Activated CD8-positive, alpha-beta T cell treated with anti-CD3 and anti-CD28 coated beads for 36 hours (primary cell): ENCODE data around the gene SETBP1. TPM values are rescaled to one million over a fixed set of nuclear protein-coding genes. Genes with fewer than 3 reads are reported as not detected.

Experiments used
- ATAC-seq: fragments of 200-7000 bp; cut with Tn5 transposase; one replicate; pipeline ENCODE4 v1.10.0; 2021; ENCODE audit warnings: mild to moderate bottlenecking, moderate library complexity
- CTCF ChIA-PET: fragments of 350-600 bp; sonication (Branson Sonifier 250); formaldehyde crosslinking; loops from one replicate; lab custom pipeline; 2021; ENCODE audit warnings: antibody characterized with exemption; lab: Charles Lee
- POLR2A ChIA-PET: fragments of 350-600 bp; sonication (Branson Sonifier 250); formaldehyde crosslinking; loops from one replicate; lab custom pipeline; 2021; ENCODE audit warnings: antibody characterized with exemption; lab: Charles Lee
- DNase-seq: peaks from one replicate; pipeline ENCODE4 v3.0.0-alpha.2; 2020
- H3K27ac Mint-ChIP-seq: one replicate; pipeline ENCODE4 v1.8.0; 2021; ENCODE audit warnings: mild to moderate bottlenecking, mixed read lengths
- H3K27me3 Mint-ChIP-seq: one replicate; pipeline ENCODE4 v1.8.0; 2021; ENCODE audit warnings: mixed read lengths
- H3K36me3 Mint-ChIP-seq: one replicate; pipeline ENCODE4 v1.8.0; 2021; ENCODE audit warnings: low read depth, mixed read lengths
- H3K4me1 Mint-ChIP-seq: one replicate; pipeline ENCODE4 v1.8.0; 2021; ENCODE audit warnings: low read depth, mixed read lengths
- H3K4me3 Mint-ChIP-seq: one replicate; pipeline ENCODE4 v1.8.0; 2021; ENCODE audit warnings: mild to moderate bottlenecking, moderate library complexity, mixed read lengths
- H3K9me3 Mint-ChIP-seq: one replicate; pipeline ENCODE4 v1.8.0; 2021; ENCODE audit warnings: mixed read lengths
- CTCF ChIP-seq: fragments of 200-600 bp; IDR thresholded peaks from one replicate; pipeline ENCODE4 v1.8.0; 2022; ENCODE audit warnings: antibody characterized with exemption, mild to moderate bottlenecking
- intact Hi-C: fragments of 100-400 bp; cut with micrococcal nuclease; formaldehyde crosslinking; loops from one replicate; pipeline ENCODE4 v1.10.0; 2022
- total RNA-seq, 2 experiments: library from RNA; stranded (reverse); gene quantifications; one replicate each; pipeline ENCODE4 v1.2.3, GENCODE V29; 2021

SETBP1 gene
- total RNA-seq, 2 experiments from 2014 or later = 10.2 to 10.4 TPM

DNA sequence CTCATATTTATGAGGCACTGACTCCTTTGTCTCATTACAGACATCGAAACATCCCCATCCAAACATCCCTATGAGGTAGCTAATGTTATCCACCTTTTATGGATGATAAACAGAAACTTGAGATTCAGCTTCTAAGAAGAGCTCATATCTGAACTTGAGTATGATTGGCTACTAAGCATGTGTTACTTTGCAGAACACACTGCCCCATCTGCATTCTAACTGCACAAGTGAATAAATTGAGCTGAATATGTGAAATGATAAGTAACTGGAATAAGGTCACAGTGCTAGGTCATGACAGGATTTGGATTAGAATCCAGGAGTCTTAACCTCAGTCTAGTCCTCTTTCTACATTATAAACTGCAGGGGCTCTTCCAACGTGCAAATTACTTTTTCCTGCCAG lies 172.7 kb downstream of the SETBP1 start:
- Mint-ChIP-seq H3K4me3 (no peak overlapping the region), H3K9me3 (no peaks in the 10 kb centered on the region), H3K27me3 (peaks cover 5% of the 10 kb centered on the region), H3K4me1 (peaks cover 7% of the 10 kb centered on the region), H3K27ac (no peak overlapping the region), H3K36me3 (no peaks in the 10 kb centered on the region)
- intact Hi-C loops = no loop called here
- POLR2A ChIA-PET = interaction anchor here (1.2 kb wide), 1 partner anchor 34 kb away, joined by 4 read pairs; no protein-coding TSS in a partner anchor
- CTCF ChIA-PET = no interaction called here
- no peak for TF ChIP-seq CTCF
- DNase-seq (no peak), ATAC-seq (no peak)

GRCh38 chr18:44855681-44856080 lies 175.0 kb downstream of the SETBP1 start:
- Mint-ChIP-seq H3K4me1 (peaks cover 7% of the 10 kb centered on the region), H3K4me3 (no peak overlapping the region), H3K9me3 (no peaks in the 10 kb centered on the region), H3K27me3 (peaks cover 7% of the 10 kb centered on the region), H3K27ac (no peak overlapping the region), H3K36me3 (no peaks in the 10 kb centered on the region)
- intact Hi-C loops = no loop called here
- no peak for TF ChIP-seq CTCF
- ATAC-seq (no peak), DNase-seq (no peak)
- POLR2A ChIA-PET = no interaction called here
- CTCF ChIA-PET = no interaction called here

DNA sequence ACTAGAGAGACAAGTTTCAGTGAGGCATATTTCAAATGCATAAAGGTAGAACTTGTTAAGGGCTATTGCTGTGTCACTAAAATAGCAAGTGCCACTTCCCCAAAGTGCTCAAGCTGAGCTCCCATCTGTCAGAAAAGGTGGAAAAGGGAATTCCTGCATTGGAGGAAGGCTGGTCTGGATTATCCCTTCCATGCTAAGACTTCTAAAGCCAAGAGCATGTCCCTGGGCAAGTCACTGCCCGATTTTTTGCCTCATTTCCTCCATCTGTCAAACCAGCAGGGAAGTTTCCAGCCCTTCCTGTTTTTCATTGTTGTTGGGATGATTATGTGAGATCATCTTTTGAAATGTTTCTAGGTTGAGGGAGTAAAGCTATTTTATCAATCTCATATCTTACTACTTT lies 175.5 kb downstream of the SETBP1 start:
- CTCF ChIA-PET = interaction anchor here (0.7 to 1.2 kb wide), 2 partner anchors 8 to 162 kb away, joined by 3 to 4 read pairs; no protein-coding TSS in a partner anchor

GRCh38 chr18:44857081-44857480 lies 176.4 kb downstream of the SETBP1 start:
- Mint-ChIP-seq H3K36me3 (no peaks in the 10 kb centered on the region), H3K4me1 (peaks cover 7% of the 10 kb centered on the region), H3K27me3 (peaks cover 8% of the 10 kb centered on the region), H3K27ac (no peak overlapping the region), H3K9me3 (no peaks in the 10 kb centered on the region), H3K4me3 (no peak overlapping the region)
- ATAC-seq = no peak
- intact Hi-C loops = no loop called here
- ChIA-PET CTCF (interaction anchor here (0.7 to 1.2 kb wide), 2 partner anchors 9 to 163 kb away, joined by 3 to 4 read pairs; no protein-coding TSS in a partner anchor), POLR2A (interaction anchor here (0.6 kb wide), 1 partner anchor 186 kb away, joined by 3 read pairs; no protein-coding TSS in a partner anchor)
- no peak for DNase-seq
- no peak for TF ChIP-seq CTCF

More for the DNA sequence above, 175.5 kb downstream of the SETBP1 start:
- POLR2A ChIA-PET = no interaction called here
- H3K4me3 Mint-ChIP-seq = no peak overlapping the region
- ATAC-seq = no peak
- no peak for TF ChIP-seq CTCF
- no peak for DNase-seq
- no peaks in the 10 kb centered on the region for H3K9me3 Mint-ChIP-seq
- H3K27ac Mint-ChIP-seq = no peak overlapping the region
- H3K4me1 Mint-ChIP-seq = peaks cover 7% of the 10 kb centered on the region
- H3K27me3 Mint-ChIP-seq = peaks cover 7% of the 10 kb centered on the region
- intact Hi-C loops = no loop called here
- no peaks in the 10 kb centered on the region for H3K36me3 Mint-ChIP-seq

GRCh38 chr18:44857744-44858491 lies 177.2 kb downstream of the SETBP1 start:
- H3K36me3 Mint-ChIP-seq = no peaks in the 10 kb centered on the region
- H3K4me1 Mint-ChIP-seq = peaks cover 4% of the 10 kb centered on the region
- no peak for DNase-seq
- no peak for ATAC-seq
- CTCF ChIA-PET = no interaction called here
- no peaks in the 10 kb centered on the region for H3K9me3 Mint-ChIP-seq
- TF ChIP-seq CTCF = no peak
- H3K27ac Mint-ChIP-seq = no peak overlapping the region
- intact Hi-C loops = no loop called here
- POLR2A ChIA-PET = no interaction called here
- peaks cover 8% of the 10 kb centered on the region for H3K27me3 Mint-ChIP-seq
- H3K4me3 Mint-ChIP-seq = no peak overlapping the region
